Measurements from ENCODE around the gene APIP.
"Not testable (repeated sequence)": the region's sequence is repeated elsewhere in the genome, so short reads cannot be mapped to it uniquely, and the experiment has no call there.

Gene APIP

GRCh38 chr11:34926101-34926830 is 10.1 kb upstream of the APIP start:
- DNase-seq, result peak in 1 of 14 donors; percentile 34

- no peak for DNase-seq
Observed at GRCh38 chr11:34924714-34925113, 8.5 kb upstream of the APIP start.

- no peak for DNase-seq
Observed at GRCh38 chr11:34921156-34921555, 5.0 kb upstream of the APIP start.

- DNase-seq, result peak in 1 of 14 donors; percentile 46
Observed at GRCh38 chr11:34916843-34917770, 928 bp upstream of the APIP start.

- peak in 5 of 14 donors; percentile 37 to 73 (median 71) for DNase-seq
Observed at GRCh38 chr11:34915136-34916014, 804 bp downstream of the APIP start.

- DNase-seq, result not testable (repeated sequence)
Observed at GRCh38 chr11:34913556-34913955, 2.6 kb downstream of the APIP start.

- DNase-seq, result no peak
Observed at GRCh38 chr11:34911676-34912075, 4.5 kb downstream of the APIP start.

GRCh38 chr11:34910817-34911216 is 5.4 kb downstream of the APIP start:
- no peak for DNase-seq

- no peak for DNase-seq
Observed at GRCh38 chr11:34909955-34910354, 6.2 kb downstream of the APIP start.

- DNase-seq, result no peak
Observed at GRCh38 chr11:34909415-34909814, 6.8 kb downstream of the APIP start.

- DNase-seq, result no peak
Observed at GRCh38 chr11:34907934-34908593, 8.1 kb downstream of the APIP start.

GRCh38 chr11:34905666-34906065 is 10.5 kb downstream of the APIP start:
- DNase-seq, result no peak

- DNase-seq, result no peak
Observed at GRCh38 chr11:34904421-34904955, 11.7 kb downstream of the APIP start.

GRCh38 chr11:34899633-34900016 is 16.6 kb downstream of the APIP start:
- DNase-seq, result no peak

GRCh38 chr11:34898474-34898873 is 17.7 kb downstream of the APIP start:
- DNase-seq, result no peak

- DNase-seq, result no peak
Observed at GRCh38 chr11:34897171-34897870, 18.9 kb downstream of the APIP start.

- not testable (repeated sequence) for DNase-seq
Observed at GRCh38 chr11:34896191-34896590, 20.0 kb downstream of the APIP start.

GRCh38 chr11:34893416-34893815 is 22.8 kb downstream of the APIP start:
- DNase-seq, result no peak

- no peak for DNase-seq
Observed at GRCh38 chr11:34891611-34892010, 24.6 kb downstream of the APIP start.

- no peak for DNase-seq
Observed at GRCh38 chr11:34890812-34891211, 25.4 kb downstream of the APIP start.

GRCh38 chr11:34890089-34890488 is 26.1 kb downstream of the APIP start:
- DNase-seq, result no peak

Measured in C1 segment of cervical spinal cord (tissue), 14 donors.